RWPE1 (cell line): Measurements from ENCODE around the gene QKI.
A peak's percentile ranks its signal among the peaks of the same experiment; 100 is the strongest.

Experiments used
- CTCF ChIA-PET: fragments of 350-600 bp; sonication (Branson Sonifier 250); formaldehyde crosslinking; extraction: SDS; loops from one replicate; lab custom pipeline; 2021; lab: Yijun Ruan, JAX
- POLR2A ChIA-PET: fragments of 400-600 bp; formaldehyde crosslinking; extraction: SDS; loops from one replicate; lab custom pipeline; 2020; ENCODE audit warnings: antibody characterized with exemption; ENCODE audit not compliant: low non-redundant PET; lab: Yijun Ruan, JAX
- DNase-seq: peaks from one replicate; pipeline ENCODE4 v3.0.0; 2012; ENCODE audit warnings: low spot score
- H3K27ac ChIP-seq: fragments of 450-650 bp; 2 replicates; pipeline ENCODE4 v1.5.1; 2017
- CTCF ChIP-seq: fragments of 450-650 bp; conservative IDR thresholded peaks from 2 replicates; pipeline ENCODE4 v1.5.1; 2017; ENCODE audit warnings: low read depth, mild to moderate bottlenecking

The QKI gene

GRCh38 chr6:163414117-163414945 is at the start of gene QKI:
TSS of gene QKI (plus strand) at chr6:163414718. CDS start at chr6:163415194, 476 bp downstream.
- POLR2A ChIA-PET: no interaction called here
- peak; percentile 34 for DNase-seq
- CTCF ChIA-PET: no interaction called here
- H3K27ac ChIP-seq: peak within 1 kb of the TSS; percentile 100
- TF ChIP-seq CTCF: no peak

GRCh38 chr6:163366288-163366687 is 48.2 kb upstream of the QKI start:
- ChIA-PET POLR2A (no interaction called here), CTCF (interaction anchor here (0.6 kb wide), 1 partner anchor 1763 kb away, joined by 3 read pairs; no protein-coding TSS in a partner anchor)
- no peak overlapping the region for H3K27ac ChIP-seq
- TF ChIP-seq CTCF: no peak
- DNase-seq: no peak

GRCh38 chr6:163367497-163368183 is 46.9 kb upstream of the QKI start:
- no peak for DNase-seq
- no peak for TF ChIP-seq CTCF
- ChIA-PET POLR2A (no interaction called here), CTCF (interaction anchor here (1.1 kb wide), 1 partner anchor 13 kb away, joined by 5 read pairs; no protein-coding TSS in a partner anchor)
- H3K27ac ChIP-seq: no peak overlapping the region

- ChIA-PET CTCF (no interaction called here), POLR2A (no interaction called here)
- TF ChIP-seq CTCF: no peak
- H3K27ac ChIP-seq: no peak overlapping the region
- no peak for DNase-seq
Measured at GRCh38 chr6:163369141-163369540, 45.4 kb upstream of the QKI start.

GRCh38 chr6:163369628-163370365 is 44.7 kb upstream of the QKI start:
- no peak for TF ChIP-seq CTCF
- ChIA-PET POLR2A (no interaction called here), CTCF (no interaction called here)
- DNase-seq: no peak
- H3K27ac ChIP-seq: no peak overlapping the region

GRCh38 chr6:163370464-163371117 is 43.9 kb upstream of the QKI start:
- DNase-seq: no peak
- POLR2A ChIA-PET: no interaction called here
- H3K27ac ChIP-seq: no peak overlapping the region
- no peak for TF ChIP-seq CTCF
- CTCF ChIA-PET: no interaction called here
